Glutamatergic neuron (in vitro differentiated cells): ENCODE measurements around the gene ALG8. TPM values are rescaled to one million over a fixed set of nuclear protein-coding genes. Genes with fewer than 3 reads are reported as not detected.

ENCODE experiments used
- DNase-seq: peaks from one replicate; pipeline ENCODE4 v3.0.0; 2022
- H3K27ac Mint-ChIP-seq: one replicate; pipeline ENCODE4 v1.8.0; 2020; ENCODE audit warnings: mild to moderate bottlenecking, mixed read lengths, inconsistent platforms; ENCODE audit not compliant: unreplicated experiment
- H3K27me3 Mint-ChIP-seq: one replicate; pipeline ENCODE4 v1.8.0; 2020; ENCODE audit warnings: mild to moderate bottlenecking, moderate library complexity, mixed read lengths, inconsistent platforms; ENCODE audit not compliant: unreplicated experiment
- H3K36me3 Mint-ChIP-seq: one replicate; pipeline ENCODE4 v1.8.0; 2020; ENCODE audit warnings: mild to moderate bottlenecking, mixed read lengths, inconsistent platforms; ENCODE audit not compliant: unreplicated experiment
- H3K4me1 Mint-ChIP-seq: one replicate; pipeline ENCODE4 v1.8.0; 2020; ENCODE audit warnings: mild to moderate bottlenecking, low read depth, mixed read lengths, inconsistent platforms; ENCODE audit not compliant: unreplicated experiment
- H3K4me3 Mint-ChIP-seq: one replicate; pipeline ENCODE4 v1.8.0; 2020; ENCODE audit warnings: mild to moderate bottlenecking, mixed read lengths, inconsistent platforms; ENCODE audit not compliant: unreplicated experiment
- H3K9me3 Mint-ChIP-seq: one replicate; pipeline ENCODE4 v1.8.0; 2020; ENCODE audit warnings: mild to moderate bottlenecking, moderate library complexity, mixed read lengths, inconsistent platforms; ENCODE audit not compliant: unreplicated experiment
- total RNA-seq: library from RNA; stranded (reverse); fragmentation: NEBNext Ultra II Directional; extraction: Animal tissue kit (Norgen Biotek cat#: 25700); gene quantifications from one replicate; pipeline ENCODE4 v1.2.1, GENCODE V29; 2021; ENCODE audit not compliant: unreplicated experiment
- TF ChIP-seq, protein P1 (sequence below): fragments of 200-600 bp; sonication (generic); IDR thresholded peaks from one replicate; pipeline ENCODE4 v1.5.0; 2021; ENCODE audit not compliant: partially characterized antibody, unreplicated experiment

ALG8 gene
- total RNA-seq, 1 donor from 2014 or later = 30.3 TPM

DNA sequence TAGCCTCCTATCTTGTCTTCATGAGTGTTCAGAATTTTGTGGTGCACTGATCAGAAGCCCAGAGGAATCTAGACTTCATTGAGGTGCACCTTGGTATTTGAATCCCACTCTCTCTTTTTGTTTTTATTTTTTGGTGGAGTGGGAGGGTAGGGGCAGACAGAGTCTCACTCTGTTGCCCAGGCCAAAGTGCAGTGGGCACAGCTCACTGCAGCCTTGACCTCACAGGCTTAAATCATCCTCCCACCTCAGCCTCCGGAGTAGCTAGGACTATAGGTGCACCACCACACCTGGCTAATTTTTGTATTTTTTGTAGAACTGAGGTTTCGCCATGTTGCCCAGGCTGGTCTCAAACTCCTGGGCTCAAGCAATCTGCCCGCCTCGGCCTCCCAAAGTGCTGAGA lies 10.9 kb upstream of the ALG8 start:
- no peak overlapping the region for H3K4me3 Mint-ChIP-seq
- H3K27me3 Mint-ChIP-seq = no peaks in the 10 kb centered on the region
- TF ChIP-seq, protein P1, sequence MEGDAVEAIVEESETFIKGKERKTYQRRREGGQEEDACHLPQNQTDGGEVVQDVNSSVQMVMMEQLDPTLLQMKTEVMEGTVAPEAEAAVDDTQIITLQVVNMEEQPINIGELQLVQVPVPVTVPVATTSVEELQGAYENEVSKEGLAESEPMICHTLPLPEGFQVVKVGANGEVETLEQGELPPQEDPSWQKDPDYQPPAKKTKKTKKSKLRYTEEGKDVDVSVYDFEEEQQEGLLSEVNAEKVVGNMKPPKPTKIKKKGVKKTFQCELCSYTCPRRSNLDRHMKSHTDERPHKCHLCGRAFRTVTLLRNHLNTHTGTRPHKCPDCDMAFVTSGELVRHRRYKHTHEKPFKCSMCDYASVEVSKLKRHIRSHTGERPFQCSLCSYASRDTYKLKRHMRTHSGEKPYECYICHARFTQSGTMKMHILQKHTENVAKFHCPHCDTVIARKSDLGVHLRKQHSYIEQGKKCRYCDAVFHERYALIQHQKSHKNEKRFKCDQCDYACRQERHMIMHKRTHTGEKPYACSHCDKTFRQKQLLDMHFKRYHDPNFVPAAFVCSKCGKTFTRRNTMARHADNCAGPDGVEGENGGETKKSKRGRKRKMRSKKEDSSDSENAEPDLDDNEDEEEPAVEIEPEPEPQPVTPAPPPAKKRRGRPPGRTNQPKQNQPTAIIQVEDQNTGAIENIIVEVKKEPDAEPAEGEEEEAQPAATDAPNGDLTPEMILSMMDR = no peak
- no peaks in the 10 kb centered on the region for H3K9me3 Mint-ChIP-seq
- no peak overlapping the region for H3K27ac Mint-ChIP-seq
- H3K36me3 Mint-ChIP-seq = no peaks in the 10 kb centered on the region
- DNase-seq = no peak
- peaks cover 5% of the 10 kb centered on the region for H3K4me1 Mint-ChIP-seq

DNA sequence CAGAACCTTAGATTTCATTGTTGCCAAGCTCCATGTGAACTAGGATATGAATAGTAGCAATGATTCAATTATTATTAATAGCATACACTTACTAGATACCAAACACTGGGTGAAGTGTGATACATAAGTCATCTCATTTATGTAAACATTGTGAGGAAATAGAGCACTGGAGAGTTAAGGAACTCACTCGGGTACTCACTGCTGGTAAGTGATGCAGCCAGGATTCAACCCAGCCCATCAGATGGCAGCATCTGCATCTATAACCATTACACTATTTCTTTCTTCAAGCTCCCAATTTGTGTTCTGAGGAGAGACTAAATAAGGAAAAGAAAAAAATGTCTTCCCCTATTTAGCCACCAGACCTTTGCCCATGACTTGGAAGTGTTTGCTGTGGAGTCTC lies 10.2 kb upstream of the ALG8 start:
- Mint-ChIP-seq H3K27ac (no peak overlapping the region), H3K9me3 (no peaks in the 10 kb centered on the region), H3K4me3 (no peak overlapping the region), H3K27me3 (no peaks in the 10 kb centered on the region), H3K4me1 (peaks cover 5% of the 10 kb centered on the region), H3K36me3 (no peaks in the 10 kb centered on the region)
- TF ChIP-seq, protein P1 = no peak
- no peak for DNase-seq

DNA sequence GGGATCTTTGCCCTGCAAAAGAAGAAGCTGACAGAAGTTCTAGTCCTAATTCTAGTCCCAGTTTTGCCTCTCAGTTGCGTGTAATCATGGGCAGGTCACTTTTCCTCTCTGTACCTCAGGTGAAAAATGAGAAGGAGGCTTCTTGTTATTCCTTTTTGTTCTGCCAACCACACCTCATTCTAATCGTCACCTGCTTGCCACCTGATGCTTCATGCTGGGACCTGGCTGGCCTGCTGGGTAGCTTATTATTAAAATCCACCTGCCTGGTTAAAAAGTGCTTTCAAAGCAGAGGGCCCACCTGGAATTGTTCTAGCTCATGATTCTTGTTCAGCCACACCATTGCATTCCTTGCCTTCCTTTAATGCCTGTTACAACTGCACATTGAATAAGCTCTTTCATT lies 8.4 kb upstream of the ALG8 start:
- no peaks in the 10 kb centered on the region for H3K27me3 Mint-ChIP-seq
- H3K4me1 Mint-ChIP-seq = peaks cover 5% of the 10 kb centered on the region
- H3K36me3 Mint-ChIP-seq = no peaks in the 10 kb centered on the region
- DNase-seq = no peak
- TF ChIP-seq, protein P1 = no peak
- no peak overlapping the region for H3K4me3 Mint-ChIP-seq
- H3K27ac Mint-ChIP-seq = no peak overlapping the region
- H3K9me3 Mint-ChIP-seq = no peaks in the 10 kb centered on the region

DNA sequence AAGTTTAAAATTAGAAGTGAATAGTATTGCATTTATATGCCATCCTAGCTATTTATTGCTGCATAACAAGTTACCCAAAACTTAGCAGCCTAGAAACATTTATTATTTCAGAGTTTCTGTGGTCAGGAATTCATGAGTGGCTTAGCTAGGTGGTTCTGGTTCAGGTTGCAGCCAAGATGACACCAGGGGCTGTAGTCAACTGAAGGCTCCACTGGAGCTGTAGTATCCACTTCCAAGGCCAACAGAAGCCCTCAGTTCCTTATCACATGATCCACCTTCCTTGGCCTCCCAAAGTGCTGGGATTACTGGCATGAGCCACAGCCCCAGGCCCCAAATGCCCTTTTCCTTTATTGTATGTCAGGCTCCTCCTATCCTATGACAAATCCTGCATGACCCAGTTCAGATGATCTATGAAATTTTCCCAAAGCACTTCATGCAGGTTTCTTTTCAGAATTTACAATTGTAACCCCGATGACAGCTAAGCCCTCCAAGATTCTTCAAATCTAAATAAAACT lies 6.1 kb upstream of the ALG8 start:
- TF ChIP-seq, protein P1 = no peak
- Mint-ChIP-seq H3K27me3 (peaks cover 2% of the 10 kb centered on the region), H3K4me1 (peaks cover 3% of the 10 kb centered on the region), H3K27ac (no peak overlapping the region), H3K9me3 (no peaks in the 10 kb centered on the region), H3K36me3 (no peaks in the 10 kb centered on the region), H3K4me3 (no peak overlapping the region)
- DNase-seq = no peak

DNA sequence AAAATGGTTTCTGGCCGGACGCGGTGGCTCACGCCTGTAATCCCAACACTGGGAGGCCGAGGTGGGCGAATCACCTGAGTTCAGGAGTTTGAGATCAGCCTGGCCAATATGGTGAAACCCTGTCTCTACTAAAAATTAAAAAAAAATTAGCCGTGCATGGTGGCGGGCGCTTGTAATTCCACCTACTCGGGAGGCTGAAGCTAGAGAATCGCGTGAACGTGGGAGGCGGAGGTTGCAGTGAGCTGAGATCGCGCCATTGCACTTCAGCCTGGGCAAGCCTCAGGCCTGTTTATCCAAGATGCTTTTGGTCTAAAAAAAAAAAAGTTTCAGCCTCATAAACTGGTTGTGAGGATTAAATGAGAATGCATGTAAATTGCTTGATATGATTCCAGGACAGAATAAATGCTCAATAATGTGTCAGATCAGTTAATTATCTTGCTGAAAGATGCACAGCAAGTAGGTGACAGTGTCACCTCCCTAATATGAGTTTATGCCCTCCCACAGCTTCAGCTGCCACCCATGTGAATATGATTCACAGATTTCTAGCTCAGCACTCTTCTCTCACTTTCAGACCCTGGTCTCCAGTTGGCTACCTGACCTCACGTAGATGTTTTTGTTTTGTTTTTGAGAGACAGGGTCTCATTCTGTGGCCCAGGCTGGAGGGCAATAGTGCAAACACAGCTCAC lies 1.1 kb upstream of the ALG8 start:
- TF ChIP-seq, protein P1 = no peak

More for the DNA sequence above, 1.1 kb upstream of the ALG8 start:
- H3K9me3 Mint-ChIP-seq = peaks cover 3% of the 10 kb centered on the region
- H3K27me3 Mint-ChIP-seq = peaks cover 5% of the 10 kb centered on the region
- no peak for DNase-seq
- H3K36me3 Mint-ChIP-seq = no peaks in the 10 kb centered on the region
- H3K4me1 Mint-ChIP-seq = peaks cover 8% of the 10 kb centered on the region
- no peak overlapping the region for H3K27ac Mint-ChIP-seq
- peak overlapping the region; percentile 69 for H3K4me3 Mint-ChIP-seq
